H9 (cell line): ENCODE results near the gene RNF181. TPM values are rescaled to one million over a fixed set of nuclear protein-coding genes. Genes with fewer than 3 reads are reported as not detected.

Source experiments
- DNase-seq: peaks from one replicate; pipeline ENCODE4 v3.0.0-alpha.2; 2017
- H2AFZ ChIP-seq: one replicate; pipeline ENCODE4 v1.6.1; 2013; ENCODE audit warnings: mild to moderate bottlenecking, low read length, control low read depth, moderate library complexity
- H2AK5ac ChIP-seq: 2 replicates; pipeline ENCODE4 v1.6.1; 2013; ENCODE audit warnings: low read length, control low read depth, mixed read lengths; ENCODE audit not compliant: insufficient read length
- H2BK120ac ChIP-seq: one replicate; pipeline ENCODE4 v1.6.1; 2013; ENCODE audit warnings: low read depth, mild to moderate bottlenecking, low read length, control low read depth, inconsistent platforms; ENCODE audit not compliant: poor library complexity, severe bottlenecking
- H2BK12ac ChIP-seq: 2 replicates; pipeline ENCODE4 v1.6.1; 2013; ENCODE audit warnings: low read length, control low read depth, mixed read lengths, low read depth; ENCODE audit not compliant: insufficient read length
- H2BK15ac ChIP-seq: 2 replicates; pipeline ENCODE4 v1.6.1; 2013; ENCODE audit warnings: low read depth, low read length, control low read depth
- H2BK20ac ChIP-seq: one replicate; pipeline ENCODE4 v1.6.1; 2013; ENCODE audit warnings: low read depth, mild to moderate bottlenecking, low read length, control low read depth, inconsistent platforms; ENCODE audit not compliant: poor library complexity, severe bottlenecking
- H2BK5ac ChIP-seq: 2 replicates; pipeline ENCODE4 v1.6.1; 2013; ENCODE audit warnings: low read length, control low read depth, mixed read lengths; ENCODE audit not compliant: insufficient read length
- H3K14ac ChIP-seq: 2 replicates; pipeline ENCODE4 v1.6.1; 2013; ENCODE audit warnings: low read length, control low read depth; ENCODE audit not compliant: insufficient read depth
- H3K18ac ChIP-seq: 2 replicates; pipeline ENCODE4 v1.6.1; 2013; ENCODE audit warnings: low read depth, mild to moderate bottlenecking, mixed read lengths, low read length, control low read depth; ENCODE audit not compliant: insufficient read length
- H3K23ac ChIP-seq: 2 replicates; pipeline ENCODE4 v1.6.1; 2013; ENCODE audit warnings: low read length, control low read depth, mixed read lengths, low read depth; ENCODE audit not compliant: insufficient read length
- H3K23me2 ChIP-seq: 2 replicates; pipeline ENCODE4 v1.6.1; 2013; ENCODE audit warnings: low read depth, mild to moderate bottlenecking, mixed read lengths, low read length, control low read depth; ENCODE audit not compliant: insufficient read length, poor library complexity, severe bottlenecking
- H3K27ac ChIP-seq: 2 replicates; pipeline ENCODE4 v1.5.1; 2013; ENCODE audit warnings: low read length, control low read depth, mixed read lengths, low read depth; ENCODE audit not compliant: insufficient read length
- H3K27me3 ChIP-seq: 2 replicates; pipeline ENCODE4 v1.6.1; 2013; ENCODE audit warnings: low read length, control low read depth, inconsistent platforms; ENCODE audit not compliant: insufficient read depth
- H3K4ac ChIP-seq: 2 replicates; pipeline ENCODE4 v1.6.1; 2013; ENCODE audit warnings: low read depth, mild to moderate bottlenecking, control low read depth, inconsistent platforms, low read length, moderate library complexity
- H3K4me1 ChIP-seq: 2 replicates; pipeline ENCODE4 v1.6.1; 2013; ENCODE audit warnings: low read length, control low read depth, inconsistent platforms; ENCODE audit not compliant: insufficient read depth
- H3K4me2 ChIP-seq: 2 replicates; pipeline ENCODE4 v1.6.1; 2013; ENCODE audit warnings: low read length, control low read depth, mixed read lengths; ENCODE audit not compliant: insufficient read length, insufficient read depth
- H3K56ac ChIP-seq: 2 replicates; pipeline ENCODE4 v1.6.1; 2013; ENCODE audit warnings: low read depth, mild to moderate bottlenecking, mixed read lengths, low read length, control low read depth; ENCODE audit not compliant: insufficient read length
- H3K79me1 ChIP-seq: 2 replicates; pipeline ENCODE4 v1.6.1; 2013; ENCODE audit warnings: low read depth, mild to moderate bottlenecking, moderate library complexity, low read length, control low read depth, inconsistent platforms; ENCODE audit not compliant: insufficient read depth, poor library complexity, severe bottlenecking
- H3K79me2 ChIP-seq: 2 replicates; pipeline ENCODE4 v1.6.1; 2013; ENCODE audit warnings: low read length, control low read depth, inconsistent platforms; ENCODE audit not compliant: insufficient read depth
- H3K9ac ChIP-seq: 2 replicates; pipeline ENCODE4 v1.6.1; 2013; ENCODE audit warnings: low read length, control low read depth, mixed read lengths; ENCODE audit not compliant: insufficient read length; ENCODE audit errors: extremely low read depth
- H3K9me3 ChIP-seq: one replicate; pipeline ENCODE4 v1.6.1; 2013; ENCODE audit warnings: low read depth, low read length, inconsistent platforms; ENCODE audit not compliant: control insufficient read depth
- H3T11ph ChIP-seq: one replicate; pipeline ENCODE4 v1.6.1; 2013; ENCODE audit warnings: mild to moderate bottlenecking, low read length, control low read depth, inconsistent platforms
- H4K20me1 ChIP-seq: one replicate; pipeline ENCODE4 v1.6.1; 2013; ENCODE audit not compliant: control insufficient read depth, insufficient read length, insufficient read depth
- H4K5ac ChIP-seq: 2 replicates; pipeline ENCODE4 v1.6.1; 2013; ENCODE audit warnings: low read depth, mild to moderate bottlenecking, mixed read lengths, low read length, control low read depth; ENCODE audit not compliant: insufficient read length
- H4K8ac ChIP-seq: replicated peaks from 2 replicates; pipeline ENCODE4 v1.6.1; 2013; ENCODE audit warnings: low read length, control low read depth, mixed read lengths, low read depth; ENCODE audit not compliant: insufficient read length
- H4K91ac ChIP-seq: 2 replicates; pipeline ENCODE4 v1.6.1; 2013; ENCODE audit warnings: low read depth, mild to moderate bottlenecking, moderate library complexity, mixed read lengths, low read length, control low read depth; ENCODE audit not compliant: insufficient read length
- H3K27ac Mint-ChIP-seq, 3 experiments: 2 replicates in 2 of 3; 3 replicates in 1 of 3; pipeline ENCODE4 v1.8.0; 2020 to 2021; ENCODE audit warnings: mixed read lengths in 3 of 3, mild to moderate bottlenecking in 1 of 3, moderate library complexity in 1 of 3
- H3K27me3 Mint-ChIP-seq: 2 replicates; pipeline ENCODE4 v1.8.0; 2021; ENCODE audit warnings: low read depth, mild to moderate bottlenecking, moderate library complexity, mixed read lengths
- H3K36me3 Mint-ChIP-seq, 3 experiments: 2 replicates in 2 of 3; 3 replicates in 1 of 3; pipeline ENCODE4 v1.8.0; 2020 to 2021; ENCODE audit warnings: low read depth in 3 of 3, mixed read lengths in 3 of 3; ENCODE audit not compliant: insufficient read depth in 1 of 3
- H3K4me1 Mint-ChIP-seq, 2 experiments: 2 replicates each; pipeline ENCODE4 v1.8.0; 2020; ENCODE audit warnings: mixed read lengths in 2 of 2
- H3K4me3 Mint-ChIP-seq, 2 experiments: 2 replicates in 1 of 2; 3 replicates in 1 of 2; pipeline ENCODE4 v1.8.0; 2020 to 2021; ENCODE audit warnings: mild to moderate bottlenecking in 2 of 2, mixed read lengths in 2 of 2, moderate library complexity in 1 of 2
- H3K9me3 Mint-ChIP-seq, 2 experiments: 2 replicates in 1 of 2; 3 replicates in 1 of 2; pipeline ENCODE4 v1.8.0; 2020; ENCODE audit warnings: mild to moderate bottlenecking in 2 of 2, mixed read lengths in 2 of 2, moderate library complexity in 1 of 2
- CTCF ChIP-seq: fragments of 200-600 bp; sonication (generic); conservative IDR thresholded peaks from 3 replicates; pipeline ENCODE4 v1.8.0; 2021; ENCODE audit warnings: antibody characterized with exemption, mild to moderate bottlenecking
- WGBS: extraction: QIAGEN DNeasy Blood & Tissue Kit; methylation state at CpG from one replicate; pipeline ENCODE4 v1.1.7; 2013; ENCODE audit warnings: missing lambda C conversion rate, low lambda C conversion rate, mixed read lengths; ENCODE audit not compliant: insufficient read length; ENCODE audit errors: extremely low coverage; 5-methylcytosine and 5-hydroxymethylcytosine counted together
- total RNA-seq: library from RNA; stranded (reverse); gene quantifications from 2 replicates; pipeline ENCODE4 v1.2.1, GENCODE V29; 2021

Gene RNF181
- total RNA-seq, 1 experiment from 2014 or later, result 122 TPM

GRCh38 chr2:85551698-85552678 lies 43.6 kb upstream of the RNF181 start:
- Histone ChIP-seq H2BK12ac (no peak overlapping the region), H3K4me1 (no peaks in the 10 kb centered on the region), H2BK15ac (no peak overlapping the region), H3K4me2 (no peak overlapping the region), H2BK5ac (no peak overlapping the region), H4K8ac (no peak overlapping the region), H3K27me3 (no peaks in the 10 kb centered on the region), H4K91ac (no peak overlapping the region), H3K23ac (no peak overlapping the region), H2BK120ac (no peak overlapping the region), H3K14ac (no peak overlapping the region), H3K79me2 (no peaks in the 10 kb centered on the region), H2AK5ac (no peak overlapping the region), H4K5ac (no peak overlapping the region), H3K4ac (no peak overlapping the region), H4K20me1 (no peaks in the 10 kb centered on the region), H3K9ac (no peak overlapping the region), H3K27ac (no peak overlapping the region), H2AFZ (no peak overlapping the region), H3K56ac (no peak overlapping the region), H3K9me3 (no peaks in the 10 kb centered on the region), H2BK20ac (no peak overlapping the region), H3T11ph (no peak overlapping the region), H3K18ac (no peak overlapping the region), H3K79me1 (no peaks in the 10 kb centered on the region), H3K23me2 (no peaks in the 10 kb centered on the region)
- no CpG with 5 or more reads among the region's 9 CpGs for WGBS
- H3K36me3 Mint-ChIP-seq, result peaks cover 17 to 61% (median 60%) of the 10 kb centered on the region in 3 experiments; a peak in 6 of 7 replicates
- peaks cover 2 to 7% of the 10 kb centered on the region in 2 experiments; a peak in 2 of 4 replicates for H3K4me1 Mint-ChIP-seq
- H3K27ac Mint-ChIP-seq, result peak overlapping the region in 1 of 3 experiments; percentile 74; a peak in 2 of 7 replicates
- 0 out of 5 replicates have a peak overlapping the region, but pooled peaks of 1 of the 2 experiments have one; percentile 12 for H3K4me3 Mint-ChIP-seq
- DNase-seq, result peak; percentile 82
- peak; percentile 94 for TF ChIP-seq CTCF
- no peaks in the 10 kb centered on the region for H3K9me3 Mint-ChIP-seq
- H3K27me3 Mint-ChIP-seq, result no peaks in the 10 kb centered on the region
